SK-N-MC (cell line): ENCODE data around the gene HTR2A.

Experiments
- EZH2 ChIP-seq: fragments of 200-600 bp; sonication (generic); IDR thresholded peaks from one replicate; pipeline ENCODE4 v1.6.1; 2017; ENCODE audit warnings: antibody characterized with exemption
- POLR2AphosphoS5 ChIP-seq: IDR thresholded peaks from 2 replicates; pipeline ENCODE4 v1.6.1; 2012; ENCODE audit warnings: mild to moderate bottlenecking, low read depth, low read length, borderline replicate concordance

GRCh38 chr13:46797501-46798237 lies 99.2 kb downstream of the HTR2A start:
- TF ChIP-seq POLR2AphosphoS5 (no peak), EZH2 (no peak)
